GM19467 (cell line): ENCODE measurements around the gene PRLHR.

Source experiments
- ATAC-seq: cut with Tn5 transposase; IDR thresholded peaks from one replicate; pipeline ENCODE4 v1.9.1; 2021; ENCODE audit warnings: mild to moderate bottlenecking, moderate library complexity; ENCODE audit not compliant: unreplicated experiment

The PRLHR gene

GRCh38 chr10:118587881-118588651 is 7.4 kb downstream of the PRLHR start:
- no peak for ATAC-seq

GRCh38 chr10:118586911-118587310 is 8.5 kb downstream of the PRLHR start:
- ATAC-seq = no peak

- ATAC-seq = no peak
Measured at GRCh38 chr10:118585794-118586193, 9.7 kb downstream of the PRLHR start.

GRCh38 chr10:118585234-118585633 is 10.2 kb downstream of the PRLHR start:
- ATAC-seq = no peak

GRCh38 chr10:118584181-118584954 is 11.1 kb downstream of the PRLHR start:
- ATAC-seq = no peak

GRCh38 chr10:118583611-118584010 is 11.8 kb downstream of the PRLHR start:
- no peak for ATAC-seq

- ATAC-seq = no peak
Measured at GRCh38 chr10:118582511-118582910, 12.9 kb downstream of the PRLHR start.

GRCh38 chr10:118581340-118581739 is 14.1 kb downstream of the PRLHR start:
- no peak for ATAC-seq

GRCh38 chr10:118580702-118581101 is 14.7 kb downstream of the PRLHR start:
- no peak for ATAC-seq

GRCh38 chr10:118573512-118573911 is 21.9 kb downstream of the PRLHR start:
- ATAC-seq = no peak

- ATAC-seq = no peak
Measured at GRCh38 chr10:118572256-118573041, 23.0 kb downstream of the PRLHR start.

GRCh38 chr10:118571123-118571522 is 24.3 kb downstream of the PRLHR start:
- no peak for ATAC-seq

GRCh38 chr10:118570591-118570990 is 24.9 kb downstream of the PRLHR start:
- no peak for ATAC-seq

- no peak for ATAC-seq
Measured at GRCh38 chr10:118569882-118570252, 25.6 kb downstream of the PRLHR start.

GRCh38 chr10:118569241-118569881 is 26.1 kb downstream of the PRLHR start:
- ATAC-seq = no peak

GRCh38 chr10:118568327-118568848 is 27.1 kb downstream of the PRLHR start:
- no peak for ATAC-seq

GRCh38 chr10:118567701-118568248 is 27.7 kb downstream of the PRLHR start:
- ATAC-seq = no peak

GRCh38 chr10:118566911-118567310 is 28.5 kb downstream of the PRLHR start:
- no peak for ATAC-seq

GRCh38 chr10:118565301-118566075 is 30.0 kb downstream of the PRLHR start:
- no peak for ATAC-seq

- ATAC-seq = no peak
Measured at GRCh38 chr10:118564652-118565051, 30.8 kb downstream of the PRLHR start.
